Stomach (tissue), 4 donors: ENCODE measurements around the gene BORCS5.

Experiments used
- POLR2A ChIP-seq, 4 donors: fragments of 450-650 bp; IDR thresholded peaks; one replicate each; pipeline ENCODE4 v1.6.1; 2016; ENCODE audit warnings: antibody characterized with exemption in 4 of 4, control low read depth in 2 of 4, mild to moderate bottlenecking in 1 of 4, moderate library complexity in 1 of 4
- TF ChIP-seq, protein P1 (sequence below), 7 experiments: fragments of 450-650 bp in 4 of 7; fragments of 200-600 bp in 3 of 7; sonication (generic) in 3 of 7; IDR thresholded peaks; one replicate each; pipeline ENCODE4 v1.5.1; 2016 to 2019; ENCODE audit warnings: antibody characterized with exemption in 7 of 7, control low read depth in 2 of 7, mild to moderate bottlenecking in 1 of 7

DNA sequence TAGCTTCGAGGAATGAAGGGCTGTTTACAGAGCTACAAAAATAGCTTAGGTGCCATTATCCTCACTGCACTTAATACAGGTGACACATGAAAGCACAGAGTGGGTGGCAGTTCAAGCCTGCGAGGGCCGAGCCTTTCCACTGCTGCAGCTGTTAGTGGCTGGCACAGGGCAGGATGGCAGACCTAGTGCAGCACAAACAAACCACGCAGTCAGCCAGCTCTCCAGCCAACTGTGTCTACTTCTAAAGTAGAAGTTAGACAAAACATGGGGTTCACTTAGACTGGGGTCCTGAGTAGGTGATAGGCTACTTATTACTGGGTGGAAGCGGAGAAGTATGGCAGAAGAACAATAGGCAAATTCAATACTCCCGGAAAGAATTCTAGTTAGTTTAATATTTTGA is 110.4 kb downstream of the BORCS5 start:
- TF ChIP-seq, protein P1, sequence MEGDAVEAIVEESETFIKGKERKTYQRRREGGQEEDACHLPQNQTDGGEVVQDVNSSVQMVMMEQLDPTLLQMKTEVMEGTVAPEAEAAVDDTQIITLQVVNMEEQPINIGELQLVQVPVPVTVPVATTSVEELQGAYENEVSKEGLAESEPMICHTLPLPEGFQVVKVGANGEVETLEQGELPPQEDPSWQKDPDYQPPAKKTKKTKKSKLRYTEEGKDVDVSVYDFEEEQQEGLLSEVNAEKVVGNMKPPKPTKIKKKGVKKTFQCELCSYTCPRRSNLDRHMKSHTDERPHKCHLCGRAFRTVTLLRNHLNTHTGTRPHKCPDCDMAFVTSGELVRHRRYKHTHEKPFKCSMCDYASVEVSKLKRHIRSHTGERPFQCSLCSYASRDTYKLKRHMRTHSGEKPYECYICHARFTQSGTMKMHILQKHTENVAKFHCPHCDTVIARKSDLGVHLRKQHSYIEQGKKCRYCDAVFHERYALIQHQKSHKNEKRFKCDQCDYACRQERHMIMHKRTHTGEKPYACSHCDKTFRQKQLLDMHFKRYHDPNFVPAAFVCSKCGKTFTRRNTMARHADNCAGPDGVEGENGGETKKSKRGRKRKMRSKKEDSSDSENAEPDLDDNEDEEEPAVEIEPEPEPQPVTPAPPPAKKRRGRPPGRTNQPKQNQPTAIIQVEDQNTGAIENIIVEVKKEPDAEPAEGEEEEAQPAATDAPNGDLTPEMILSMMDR (IDR thresholded peaks at IDR 0.05) = no peak
- no peak for TF ChIP-seq POLR2A (IDR thresholded peaks at IDR 0.05)
